K562 (cell line): ENCODE results near the gene CERS6. TPM values are rescaled to one million over a fixed set of nuclear protein-coding genes. Genes with fewer than 3 reads are reported as not detected.

ENCODE experiments used
- ATAC-seq: fragments of 200-7000 bp; cut with Tn5 transposase; 3 replicates; pipeline ENCODE4 v1.9.1; 2020; ENCODE audit warnings: moderate library complexity
- BruUV-seq: library from RNA; stranded (reverse); fragments of 400-500 nt; replicated peaks from 2 replicates; lab custom pipeline; 2021; lab: Mats Ljungman, UMichigan
- CTCF ChIA-PET: fragments of 300-600 bp; formaldehyde crosslinking; extraction: SDS; loops from one replicate; lab custom pipeline; 2021; ENCODE audit warnings: low intra/inter-chr PET ratio; lab: Yijun Ruan, JAX
- POLR2A ChIA-PET: fragments of 300-600, 350-650 bp; sonication (Branson Sonifier 250); formaldehyde crosslinking; extraction: SDS; loops from one replicate; lab custom pipeline; 2021; ENCODE audit warnings: antibody characterized with exemption, inconsistent platforms; lab: Yijun Ruan, JAX
- DNase-seq, 4 experiments: peaks; one replicate each; pipeline versions ENCODE4 v3.0.0 to v3.0.0-alpha.2; 2011 to 2018; ENCODE audit warnings: low spot score in 3 of 4, mixed read lengths in 3 of 4; ENCODE audit errors: extremely low read depth in 1 of 4
- FAIRE-seq: peaks from 2 replicates; lab custom pipeline; 2011; peaks lifted over from hg19 to GRCh38; lab: Jason Lieb, UNC
- H2AFZ ChIP-seq: 2 replicates; pipeline ENCODE4 v1.6.0; 2011; ENCODE audit warnings: low read depth, low read length, control low read depth, inconsistent platforms
- H3K27ac ChIP-seq: fragments of 200-600 bp; 3 replicates; pipeline ENCODE4 v1.8.0; 2011; ENCODE audit warnings: low read depth, mild to moderate bottlenecking, control low read depth, inconsistent platforms, low read length, moderate library complexity, mixed read lengths; ENCODE audit errors: extremely low read depth
- H3K27me3 ChIP-seq, 2 experiments: fragments of 300-600 bp in 1 of 2; 2 replicates in 1 of 2; 3 replicates in 1 of 2; pipeline versions ENCODE4 v1.6.0 to v1.8.0; 2011; ENCODE audit warnings: inconsistent platforms in 2 of 2, low read length in 2 of 2, mild to moderate bottlenecking in 1 of 2, mixed read lengths in 1 of 2, moderate library complexity in 1 of 2; ENCODE audit not compliant: control insufficient read depth in 2 of 2, insufficient read depth in 2 of 2
- H3K36me3 ChIP-seq: fragments of 300-600 bp; 3 replicates; pipeline ENCODE4 v1.8.0; 2011; ENCODE audit warnings: mild to moderate bottlenecking, low read length, inconsistent platforms; ENCODE audit not compliant: control insufficient read depth, insufficient read depth
- H3K4me1 ChIP-seq, 2 experiments: fragments of 200-600 bp in 1 of 2; replicated peaks in 1 of 2; 2 replicates in 1 of 2; 3 replicates in 1 of 2; pipeline versions ENCODE4 v1.5.1 to v1.8.0; 2011; ENCODE audit warnings: inconsistent platforms in 2 of 2, low read length in 2 of 2, mild to moderate bottlenecking in 1 of 2, mixed read lengths in 1 of 2, moderate library complexity in 1 of 2; ENCODE audit not compliant: control insufficient read depth in 2 of 2, insufficient read depth in 2 of 2
- H3K4me2 ChIP-seq: 2 replicates; pipeline ENCODE4 v1.6.1; 2011; ENCODE audit warnings: low read length, control low read depth, inconsistent platforms, mixed read lengths; ENCODE audit not compliant: insufficient read depth
- H3K4me3 ChIP-seq: fragments of 200-600 bp; sonication (generic), shearing (Covaris generic); 2 replicates; pipeline ENCODE4 v1.5.1; 2016; ENCODE audit warnings: control low read depth, inconsistent platforms
- H3K79me2 ChIP-seq: fragments of 200-600 bp; 3 replicates; pipeline ENCODE4 v1.8.0; 2011; ENCODE audit warnings: low read length, inconsistent platforms; ENCODE audit not compliant: control insufficient read depth, insufficient read depth
- H3K9ac ChIP-seq, 2 experiments: 2 replicates each; pipeline versions ENCODE4 v1.6.0 to v1.6.1; 2011; ENCODE audit warnings: low read depth in 2 of 2, low read length in 2 of 2, control low read depth in 1 of 2, inconsistent platforms in 1 of 2, mild to moderate bottlenecking in 1 of 2, mixed read lengths in 1 of 2; ENCODE audit not compliant: insufficient read depth in 1 of 2
- H3K9me1 ChIP-seq: one replicate; pipeline ENCODE4 v1.6.0; 2011; ENCODE audit warnings: inconsistent platforms, mild to moderate bottlenecking, low read length, moderate library complexity; ENCODE audit not compliant: control insufficient read depth, insufficient read depth
- H3K9me3 ChIP-seq: replicated peaks from 2 replicates; pipeline ENCODE4 v1.5.1; 2011; ENCODE audit warnings: low read depth, low read length, inconsistent platforms; ENCODE audit not compliant: control insufficient read depth, insufficient read depth
- H4K20me1 ChIP-seq: replicated peaks from 2 replicates; pipeline ENCODE4 v1.6.1; 2011; ENCODE audit warnings: low read length, inconsistent platforms, mixed read lengths; ENCODE audit not compliant: control insufficient read depth, insufficient read depth
- CBX2 ChIP-seq: fragments of 200-600 bp; sonication (generic); IDR thresholded peaks from one replicate; pipeline ENCODE4 v1.6.1; 2012; ENCODE audit warnings: mild to moderate bottlenecking, low read length, inconsistent platforms; ENCODE audit not compliant: insufficient read depth, poor library complexity, severe bottlenecking
- CEBPB ChIP-seq: fragments of 450-650 bp; IDR thresholded peaks from 2 replicates; pipeline ENCODE4 v1.6.1; 2016; ENCODE audit warnings: missing genetic modification characterization, missing compliant biosample characterization
- DIDO1 ChIP-seq: fragments of 450-650 bp; IDR thresholded peaks from 2 replicates; pipeline ENCODE4 v1.6.1; 2016; ENCODE audit warnings: low read depth, missing biosample characterization, missing genetic modification characterization
- HEY1 ChIP-seq: fragments of 250-450 bp; sonication (Bioruptor Pico); IDR thresholded peaks from 2 replicates; pipeline ENCODE4 v1.5.0; 2020; ENCODE audit warnings: mild to moderate bottlenecking, moderate library complexity, borderline replicate concordance
- HNRNPLL ChIP-seq: fragments of 200-400 bp; formaldehyde crosslinking; IDR thresholded peaks from 2 replicates; pipeline ENCODE4 v1.6.1; 2017; ENCODE audit warnings: low read length, low read depth, mild to moderate bottlenecking; ENCODE audit not compliant: poor library complexity, severe bottlenecking
- MTF1 ChIP-seq: fragments of 250-450 bp; sonication (Bioruptor Pico); IDR thresholded peaks from 2 replicates; pipeline ENCODE4 v1.9.0; 2021; ENCODE audit warnings: moderate library complexity, mild to moderate bottlenecking, inconsistent platforms, borderline replicate concordance
- PHF21A ChIP-seq: fragments of 450-650 bp; IDR thresholded peaks from 2 replicates; pipeline ENCODE4 v1.6.1; 2017; ENCODE audit warnings: low read depth, borderline replicate concordance
- RBM34 ChIP-seq: fragments of 200-400 bp; formaldehyde crosslinking; IDR thresholded peaks from 2 replicates; pipeline ENCODE4 v1.6.1; 2018; ENCODE audit warnings: low read length, borderline replicate concordance; ENCODE audit not compliant: insufficient read depth
- WGBS: fragments of 100-300 bp; shearing (Covaris generic); methylation state at CpG from one replicate; pipeline ENCODE4 v1.1.6; 2016; ENCODE audit warnings: low coverage, mixed read lengths; ENCODE audit not compliant: insufficient coverage; ENCODE audit errors: missing lambda C conversion rate; 5-methylcytosine and 5-hydroxymethylcytosine counted together
- in situ Hi-C: fragments of 300-500 bp; cut with MboI; formaldehyde crosslinking; loops from 4 replicates; pipeline ENCODE4 v1.15.0; 2018; ENCODE audit warnings: inconsistent platforms, mixed read lengths
- intact Hi-C: fragments of 100-400 bp; cut with micrococcal nuclease; formaldehyde crosslinking; loops from 2 replicates; pipeline ENCODE4 v1.14.2; 2022
- polyA plus RNA-seq, 8 experiments: library from polyadenylated mRNA; depleted of rRNA in 4 of 8; stranded (reverse) in 5 of 8; unstranded in 3 of 8; fragments of >200 nt; fragmentation: Nextera tagmentation in 2 of 8; fragmentation: Illumina TruSeq in 1 of 8; extraction: Ambion mirVana in 2 of 8; extraction: Trizol in 1 of 8; gene quantifications; 2 replicates each; pipeline versions ENCODE4 v1.2.1 to v1.2.3, GENCODE V29; 2011 to 2014; ENCODE audit warnings: inconsistent platforms in 1 of 8, missing spikeins in 1 of 8
- total RNA-seq, 7 experiments: library from RNA; depleted of rRNA in 6 of 7; stranded (reverse); fragments of >200 nt in 6 of 7; fragmentation: Illumina TruSeq in 2 of 7; extraction: Trizol in 2 of 7; gene quantifications; 2 replicates each; pipeline versions ENCODE4 v1.2.1 to v1.2.3, GENCODE V29; 2011 to 2021; ENCODE audit warnings: low replicate concordance in 1 of 7
- TF ChIP-seq, protein P1 (sequence below): sonication (generic); formaldehyde crosslinking; IDR thresholded peaks from 2 replicates; pipeline ENCODE4 v1.8.0; 2022; ENCODE audit warnings: mild to moderate bottlenecking, low read depth, missing genetic modification reagents

Gene CERS6
- total and polyA plus RNA-seq, 9 of the 15 experiments (the other 6 are each of a cell fraction or from before 2014, with no cell fraction given), result 1.6 to 13.6 (median 11.4) TPM

- H3K4me1 ChIP-seq, result peaks cover 0 to 6% of the 10 kb centered on the region in 2 experiments; a peak in 3 of 5 replicates
- H4K20me1 ChIP-seq, result no peaks in the 10 kb centered on the region
- ChIA-PET POLR2A (interaction anchor here (0.6 to 1.2 kb wide), 4 partner anchors 8 to 76 kb away, joined by 3 to 5 read pairs (median 4); no protein-coding TSS in a partner anchor), CTCF (no interaction called here)
- no peaks in the 10 kb centered on the region for H3K36me3 ChIP-seq
- no peaks in the 10 kb centered on the region for H3K9me1 ChIP-seq
- ATAC-seq, result no peak; the same call in 2 of the 3 replicates
- H3K27me3 ChIP-seq, result peaks cover 0 to 4% of the 10 kb centered on the region in 2 experiments; a peak in 2 of 5 replicates
- H3K9ac ChIP-seq, result no peak overlapping the region
- no peak overlapping the region for H2AFZ ChIP-seq
- no peaks in the 10 kb centered on the region for H3K79me2 ChIP-seq
- in situ Hi-C loops, result no loop called here
- H3K27ac ChIP-seq, result no peak overlapping the region
- no peak for DNase-seq
- H3K4me3 ChIP-seq, result no peak overlapping the region
- WGBS, result 46% methylated on average over 3 of the region's 3 CpGs
- H3K9me3 ChIP-seq, result no peaks in the 10 kb centered on the region
- BruUV-seq, result no TSS peak
- no peak overlapping the region for H3K4me2 ChIP-seq
- intact Hi-C loops, result no loop called here
- TF ChIP-seq CBX2, result no peak
- no peak for TF ChIP-seq PHF21A
- TF ChIP-seq, protein P1, sequence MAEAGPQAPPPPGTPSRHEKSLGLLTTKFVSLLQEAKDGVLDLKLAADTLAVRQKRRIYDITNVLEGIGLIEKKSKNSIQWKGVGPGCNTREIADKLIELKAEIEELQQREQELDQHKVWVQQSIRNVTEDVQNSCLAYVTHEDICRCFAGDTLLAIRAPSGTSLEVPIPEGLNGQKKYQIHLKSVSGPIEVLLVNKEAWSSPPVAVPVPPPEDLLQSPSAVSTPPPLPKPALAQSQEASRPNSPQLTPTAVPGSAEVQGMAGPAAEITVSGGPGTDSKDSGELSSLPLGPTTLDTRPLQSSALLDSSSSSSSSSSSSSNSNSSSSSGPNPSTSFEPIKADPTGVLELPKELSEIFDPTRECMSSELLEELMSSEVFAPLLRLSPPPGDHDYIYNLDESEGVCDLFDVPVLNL (CRISPR knock-in tag), result no peak
- TF ChIP-seq HEY1 (CRISPR knock-in tag), result no peak
- no peak for TF ChIP-seq CEBPB (tag)
- no peak for TF ChIP-seq RBM34
- no peak for TF ChIP-seq HNRNPLL
- TF ChIP-seq DIDO1, result no peak
- no peak for TF ChIP-seq MTF1 (CRISPR knock-in tag)
- FAIRE-seq, result no peak
Observed at GRCh38 chr2:168592181-168592831, 136.2 kb downstream of the CERS6 start.
